ENCODE measurements around the gene PIGK.

PIGK gene

GRCh38 chr1:77232829-77233228, 13.6 kb upstream of the PIGK start:
- TF ChIP-seq CTBP1 (IDR thresholded peaks at IDR 0.05; ENCODE audit: borderline replicate concordance) = no peak
- no peak for TF ChIP-seq FOXM1 (IDR thresholded peaks at IDR 0.05; ENCODE audit: borderline replicate concordance)
- TF ChIP-seq ZNF384 (IDR thresholded peaks at IDR 0.05) = no peak
- no peak for TF ChIP-seq TARDBP (IDR thresholded peaks at IDR 0.05)
- no peak for TF ChIP-seq LEF1 (IDR thresholded peaks at IDR 0.05; ENCODE audit: borderline replicate concordance)
- TF ChIP-seq PKNOX1 (IDR thresholded peaks at IDR 0.05) = no peak
- TF ChIP-seq SP1 (IDR thresholded peaks at IDR 0.05) = no peak
- TF ChIP-seq HDGF (IDR thresholded peaks at IDR 0.05; ENCODE audit: borderline replicate concordance) = no peak
- no peak for TF ChIP-seq SUZ12 (IDR thresholded peaks at IDR 0.05)
- no peak for TF ChIP-seq BHLHE40 (IDR thresholded peaks at IDR 0.05; ENCODE audit: borderline replicate concordance)
- TF ChIP-seq FOXA1 (IDR thresholded peaks at IDR 0.05) = no peak
- ChIA-PET CTCF (no interaction called here), POLR2A (no interaction called here)
- no peak for DNase-seq (ENCODE audit: extremely low spot score)

- no peak for DNase-seq (ENCODE audit: extremely low spot score)
Measured at GRCh38 chr1:77230051-77230450, 10.8 kb upstream of the PIGK start.

GRCh38 chr1:77228836-77229235, 9.6 kb upstream of the PIGK start:
- TF ChIP-seq FOXA1 (IDR thresholded peaks at IDR 0.05) (no peak), TARDBP (IDR thresholded peaks at IDR 0.05) (no peak), SP1 (IDR thresholded peaks at IDR 0.05) (no peak), PKNOX1 (IDR thresholded peaks at IDR 0.05) (no peak), NFRKB (IDR thresholded peaks at IDR 0.05) (no peak), ZNF384 (IDR thresholded peaks at IDR 0.05) (no peak), LEF1 (IDR thresholded peaks at IDR 0.05; ENCODE audit: borderline replicate concordance) (no peak), CTBP1 (IDR thresholded peaks at IDR 0.05; ENCODE audit: borderline replicate concordance) (no peak), L3MBTL2 (conservative IDR thresholded peaks at IDR 0.05) (no peak), SUZ12 (IDR thresholded peaks at IDR 0.05) (no peak), FOXK2 (IDR thresholded peaks at IDR 0.05) (no peak), HDGF (IDR thresholded peaks at IDR 0.05; ENCODE audit: borderline replicate concordance) (no peak), FOXM1 (IDR thresholded peaks at IDR 0.05; ENCODE audit: borderline replicate concordance) (no peak), BHLHE40 (IDR thresholded peaks at IDR 0.05; ENCODE audit: borderline replicate concordance) (no peak)
- DNase-seq (ENCODE audit: extremely low spot score) = no peak
- ChIA-PET POLR2A (no interaction called here), CTCF (no interaction called here)

More at GRCh38 chr1:77230051-77230450, 10.8 kb upstream of the PIGK start:
- TF ChIP-seq ZNF384 (IDR thresholded peaks at IDR 0.05) = no peak
- no peak for TF ChIP-seq CTBP1 (IDR thresholded peaks at IDR 0.05; ENCODE audit: borderline replicate concordance)
- TF ChIP-seq BHLHE40 (IDR thresholded peaks at IDR 0.05; ENCODE audit: borderline replicate concordance) = no peak
- no peak for TF ChIP-seq L3MBTL2 (conservative IDR thresholded peaks at IDR 0.05)
- no peak for TF ChIP-seq FOXK2 (IDR thresholded peaks at IDR 0.05)
- no peak for TF ChIP-seq FOXM1 (IDR thresholded peaks at IDR 0.05; ENCODE audit: borderline replicate concordance)
- no peak for TF ChIP-seq ARNT (IDR thresholded peaks at IDR 0.05)
- TF ChIP-seq NFRKB (IDR thresholded peaks at IDR 0.05) = no peak
- no peak for TF ChIP-seq TARDBP (IDR thresholded peaks at IDR 0.05)
- TF ChIP-seq HDGF (IDR thresholded peaks at IDR 0.05; ENCODE audit: borderline replicate concordance) = no peak
- TF ChIP-seq ELF4 (IDR thresholded peaks at IDR 0.05) = no peak
- no peak for TF ChIP-seq LEF1 (IDR thresholded peaks at IDR 0.05; ENCODE audit: borderline replicate concordance)
- no peak for TF ChIP-seq PKNOX1 (IDR thresholded peaks at IDR 0.05)
- no peak for TF ChIP-seq SUZ12 (IDR thresholded peaks at IDR 0.05)
- TF ChIP-seq SP1 (IDR thresholded peaks at IDR 0.05) = no peak
- no peak for TF ChIP-seq FOXA1 (IDR thresholded peaks at IDR 0.05)
- POLR2A ChIA-PET = no interaction called here
- CTCF ChIA-PET = no interaction called here

- ChIA-PET POLR2A (no interaction called here), CTCF (no interaction called here)
- TF ChIP-seq ZNF384 (IDR thresholded peaks at IDR 0.05) = no peak
- TF ChIP-seq PKNOX1 (IDR thresholded peaks at IDR 0.05) = no peak
- TF ChIP-seq SP1 (IDR thresholded peaks at IDR 0.05) = no peak
- no peak for TF ChIP-seq ARNT (IDR thresholded peaks at IDR 0.05)
- TF ChIP-seq CTBP1 (IDR thresholded peaks at IDR 0.05; ENCODE audit: borderline replicate concordance) = no peak
- TF ChIP-seq ELF4 (IDR thresholded peaks at IDR 0.05) = no peak
- TF ChIP-seq FOXK2 (IDR thresholded peaks at IDR 0.05) = no peak
- no peak for TF ChIP-seq FOXA1 (IDR thresholded peaks at IDR 0.05)
- no peak for TF ChIP-seq NFRKB (IDR thresholded peaks at IDR 0.05)
- TF ChIP-seq BHLHE40 (IDR thresholded peaks at IDR 0.05; ENCODE audit: borderline replicate concordance) = no peak
- no peak for TF ChIP-seq L3MBTL2 (conservative IDR thresholded peaks at IDR 0.05)
- no peak for TF ChIP-seq LEF1 (IDR thresholded peaks at IDR 0.05; ENCODE audit: borderline replicate concordance)
- TF ChIP-seq FOXM1 (IDR thresholded peaks at IDR 0.05; ENCODE audit: borderline replicate concordance) = no peak
- no peak for TF ChIP-seq SUZ12 (IDR thresholded peaks at IDR 0.05)
- DNase-seq (ENCODE audit: extremely low spot score) = no peak
Measured at GRCh38 chr1:77227381-77227780, 8.2 kb upstream of the PIGK start.

GRCh38 chr1:77222496-77222895, 3.3 kb upstream of the PIGK start:
- CTCF ChIA-PET = no interaction called here

More at GRCh38 chr1:77222496-77222895, 3.3 kb upstream of the PIGK start:
- DNase-seq (ENCODE audit: extremely low spot score) = no peak
- POLR2A ChIA-PET = no interaction called here
- TF ChIP-seq HDGF (IDR thresholded peaks at IDR 0.05; ENCODE audit: borderline replicate concordance) (no peak), ZNF384 (IDR thresholded peaks at IDR 0.05) (no peak), FOXM1 (IDR thresholded peaks at IDR 0.05; ENCODE audit: borderline replicate concordance) (no peak), FOXK2 (IDR thresholded peaks at IDR 0.05) (no peak), BHLHE40 (IDR thresholded peaks at IDR 0.05; ENCODE audit: borderline replicate concordance) (no peak)

All from HEK293T (cell line).